C4-2B (cell line): ENCODE data around the gene MORN5.
A peak's percentile ranks its signal among the peaks of the same experiment; 100 is the strongest.

ENCODE experiments used
- H3K27ac ChIP-seq: fragments of 450-650 bp; 2 replicates; pipeline ENCODE4 v1.5.1; 2017
- ZFX ChIP-seq: fragments of 450-650 bp; IDR thresholded peaks from 2 replicates; pipeline ENCODE4 v1.6.1; 2017
- TF ChIP-seq, protein P1 (sequence below): fragments of 450-650 bp; conservative IDR thresholded peaks from 2 replicates; pipeline ENCODE4 v1.5.1; 2017; ENCODE audit warnings: mild to moderate bottlenecking

The MORN5 gene

DNA sequence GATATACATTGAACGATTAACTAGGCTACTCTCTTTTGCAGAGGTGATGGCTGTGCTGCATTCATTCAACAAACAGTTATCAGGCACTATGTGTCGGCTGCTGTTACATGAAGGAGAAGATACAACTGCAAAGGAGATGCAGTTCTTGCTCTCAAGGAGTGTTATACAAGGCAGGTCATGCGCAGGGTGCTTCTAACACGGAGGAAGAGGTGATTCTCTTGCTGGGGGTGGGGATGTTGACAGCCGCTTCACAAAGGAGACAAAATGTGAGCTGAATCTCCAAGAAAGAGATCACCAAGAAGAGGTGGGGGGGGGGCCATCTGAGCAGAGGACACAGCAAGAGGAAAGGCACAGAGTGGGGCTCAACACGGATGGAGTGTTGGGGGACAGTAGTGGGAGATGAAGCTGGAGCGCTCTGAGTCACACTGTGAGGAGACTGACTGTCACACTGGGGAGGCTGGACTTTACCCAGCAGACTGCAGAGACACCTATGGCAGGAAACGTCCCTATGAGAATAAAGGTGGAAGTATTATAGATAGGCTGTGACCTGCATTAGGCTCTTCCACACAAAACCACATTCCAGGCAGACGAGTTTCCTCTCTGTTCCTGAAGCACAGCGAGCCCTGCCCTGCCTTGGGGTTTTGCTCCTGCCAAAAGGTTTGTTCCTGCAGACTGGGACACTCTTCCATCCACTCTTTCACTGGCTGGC is 21.0 kb upstream of the MORN5 start:
- H3K27ac ChIP-seq, result no peak overlapping the region
- TF ChIP-seq, protein P1, sequence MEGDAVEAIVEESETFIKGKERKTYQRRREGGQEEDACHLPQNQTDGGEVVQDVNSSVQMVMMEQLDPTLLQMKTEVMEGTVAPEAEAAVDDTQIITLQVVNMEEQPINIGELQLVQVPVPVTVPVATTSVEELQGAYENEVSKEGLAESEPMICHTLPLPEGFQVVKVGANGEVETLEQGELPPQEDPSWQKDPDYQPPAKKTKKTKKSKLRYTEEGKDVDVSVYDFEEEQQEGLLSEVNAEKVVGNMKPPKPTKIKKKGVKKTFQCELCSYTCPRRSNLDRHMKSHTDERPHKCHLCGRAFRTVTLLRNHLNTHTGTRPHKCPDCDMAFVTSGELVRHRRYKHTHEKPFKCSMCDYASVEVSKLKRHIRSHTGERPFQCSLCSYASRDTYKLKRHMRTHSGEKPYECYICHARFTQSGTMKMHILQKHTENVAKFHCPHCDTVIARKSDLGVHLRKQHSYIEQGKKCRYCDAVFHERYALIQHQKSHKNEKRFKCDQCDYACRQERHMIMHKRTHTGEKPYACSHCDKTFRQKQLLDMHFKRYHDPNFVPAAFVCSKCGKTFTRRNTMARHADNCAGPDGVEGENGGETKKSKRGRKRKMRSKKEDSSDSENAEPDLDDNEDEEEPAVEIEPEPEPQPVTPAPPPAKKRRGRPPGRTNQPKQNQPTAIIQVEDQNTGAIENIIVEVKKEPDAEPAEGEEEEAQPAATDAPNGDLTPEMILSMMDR, result no peak
- TF ChIP-seq ZFX, result no peak

DNA sequence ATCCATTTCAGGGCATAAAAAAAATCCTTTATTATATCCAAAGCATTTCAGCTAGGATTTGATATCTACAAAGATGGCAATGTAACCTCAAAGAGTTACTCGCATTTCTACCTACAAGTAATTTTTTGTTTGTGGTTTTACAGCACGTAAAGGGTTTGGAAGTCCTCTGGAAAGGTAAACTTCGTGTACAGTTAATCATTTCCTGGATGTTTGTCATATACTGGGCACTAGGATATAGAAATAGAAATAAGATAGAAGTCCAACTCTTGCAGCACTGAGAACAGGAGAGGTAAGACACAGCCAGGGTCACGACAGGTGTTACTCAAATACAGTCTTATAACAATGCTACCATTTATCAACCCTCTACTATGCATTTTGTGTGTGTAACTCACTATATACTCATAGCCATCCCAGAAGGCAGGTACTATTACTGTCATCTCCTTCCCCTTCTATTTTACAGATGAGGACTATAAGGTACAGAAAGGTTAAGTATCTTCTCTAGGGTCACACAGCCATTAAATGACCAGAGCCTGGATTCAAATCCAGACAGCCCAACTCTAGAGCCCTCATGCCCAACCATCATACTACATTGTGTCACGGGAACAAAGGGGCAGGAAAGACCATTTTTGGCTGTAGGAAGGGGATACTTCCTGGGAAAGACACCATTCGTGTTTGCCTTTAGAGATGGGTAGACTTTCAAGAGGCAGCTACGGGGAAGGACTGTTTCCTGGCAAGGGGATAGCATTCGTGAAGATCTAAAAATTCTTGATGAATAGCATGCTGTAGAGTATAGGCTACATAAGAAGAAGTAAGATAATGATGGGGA is 19.1 kb upstream of the MORN5 start:
- H3K27ac ChIP-seq, result no peak overlapping the region
- no peak for TF ChIP-seq ZFX
- TF ChIP-seq, protein P1, result no peak

DNA sequence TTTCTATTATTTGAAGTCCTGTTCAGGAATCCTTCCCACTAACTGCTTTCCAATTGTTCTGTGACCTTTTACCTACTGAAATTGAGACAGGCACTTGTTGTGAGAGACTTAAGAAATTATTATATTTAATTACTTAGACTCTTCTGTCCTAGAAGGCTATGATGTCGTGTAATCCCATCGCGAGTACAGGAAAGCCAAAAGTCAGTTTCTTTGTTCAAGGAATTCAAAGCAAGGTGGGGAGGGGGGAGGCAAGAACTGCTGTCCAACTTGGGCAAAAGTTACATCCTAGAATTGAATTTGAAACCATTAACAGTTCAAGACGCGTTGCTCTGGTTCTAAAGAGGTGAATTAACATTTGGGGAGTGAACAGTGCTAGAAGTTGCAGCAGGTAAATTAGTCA is 18.0 kb upstream of the MORN5 start:
- no peak for TF ChIP-seq ZFX
- TF ChIP-seq, protein P1, result no peak
- no peak overlapping the region for H3K27ac ChIP-seq

DNA sequence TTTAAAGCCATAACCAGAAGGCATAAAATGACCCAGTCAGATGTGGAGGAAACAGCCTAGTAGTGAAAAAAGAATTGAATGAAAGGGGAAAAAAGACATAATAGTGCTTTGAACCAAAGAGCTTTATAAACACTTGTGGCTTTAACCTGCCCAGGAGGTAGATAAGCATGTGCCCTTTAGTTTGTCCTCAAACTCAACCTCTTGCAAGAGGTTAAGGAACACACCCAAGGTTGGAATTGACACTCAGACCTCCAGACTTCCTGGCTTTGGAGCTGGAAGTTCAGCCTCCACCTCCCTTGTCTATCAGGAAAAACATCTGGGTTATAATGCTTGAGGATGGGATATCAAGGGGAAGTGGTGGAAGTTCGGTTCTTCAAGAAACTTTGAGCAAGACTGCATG is 16.4 kb upstream of the MORN5 start:
- H3K27ac ChIP-seq, result no peak overlapping the region
- TF ChIP-seq, protein P1, result no peak
- no peak for TF ChIP-seq ZFX

DNA sequence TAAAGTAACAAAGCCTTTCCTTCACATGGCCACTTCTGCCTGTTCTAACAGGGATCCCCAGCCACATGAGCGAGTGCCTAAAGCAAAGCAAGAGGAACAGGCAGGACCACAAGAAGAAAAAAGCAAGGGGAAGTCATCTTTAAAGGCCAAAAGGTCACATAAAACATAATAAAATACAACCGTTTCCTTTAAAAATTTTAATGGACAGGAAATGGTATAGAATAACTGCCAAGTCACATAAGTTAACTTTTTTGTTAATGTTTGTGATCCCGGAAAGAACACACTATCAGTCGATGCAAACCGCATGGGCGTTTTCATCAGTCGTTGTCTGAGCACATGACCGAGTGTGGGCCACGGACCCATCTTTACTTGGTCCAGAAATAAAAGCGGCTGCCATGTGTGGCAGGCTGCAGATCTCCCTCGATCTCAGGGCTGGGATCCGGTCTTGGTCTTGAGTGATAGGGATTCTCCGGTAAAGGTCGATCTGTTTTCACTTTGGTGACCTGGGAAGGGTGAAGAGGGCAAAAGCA is 15.8 kb upstream of the MORN5 start:
- TF ChIP-seq, protein P1, result no peak
- no peak overlapping the region for H3K27ac ChIP-seq

DNA sequence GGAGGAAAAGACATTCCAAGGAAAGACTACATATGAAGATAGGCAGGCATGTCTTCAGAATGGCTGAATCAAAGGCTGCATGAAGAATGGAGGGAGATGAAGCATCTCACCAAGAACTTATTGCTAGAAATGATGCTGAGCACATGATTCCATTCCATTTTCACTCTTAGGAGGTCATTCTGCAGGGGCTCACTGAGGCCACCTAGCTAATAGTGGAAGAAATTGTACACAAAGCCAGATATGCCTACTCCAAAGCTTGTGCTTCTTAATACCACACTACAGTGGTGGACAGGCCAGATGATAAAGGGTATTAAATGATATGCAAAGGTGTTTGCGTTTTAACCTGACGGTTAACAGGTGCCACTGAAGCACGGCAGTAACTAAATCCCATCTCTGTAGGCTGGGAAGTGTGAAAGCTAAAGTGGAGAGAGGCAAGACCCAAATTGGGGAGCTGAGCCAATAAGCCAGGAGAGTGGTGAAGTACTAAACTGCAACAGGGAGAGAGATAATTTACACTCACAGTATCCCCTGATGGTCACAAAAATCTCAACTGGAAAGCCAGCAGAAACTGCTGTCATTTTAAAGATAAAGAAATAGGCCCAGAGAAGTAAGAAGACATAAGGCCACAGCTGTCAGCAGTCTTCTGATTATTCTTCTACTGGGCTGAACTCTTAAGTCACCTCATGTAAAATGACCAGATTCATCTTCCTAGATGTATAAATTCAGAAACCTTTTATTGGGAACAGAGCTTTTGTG is 14.7 kb upstream of the MORN5 start:
- TF ChIP-seq ZFX, result no peak
- TF ChIP-seq, protein P1, result peak; percentile 48
- no peak overlapping the region for H3K27ac ChIP-seq

DNA sequence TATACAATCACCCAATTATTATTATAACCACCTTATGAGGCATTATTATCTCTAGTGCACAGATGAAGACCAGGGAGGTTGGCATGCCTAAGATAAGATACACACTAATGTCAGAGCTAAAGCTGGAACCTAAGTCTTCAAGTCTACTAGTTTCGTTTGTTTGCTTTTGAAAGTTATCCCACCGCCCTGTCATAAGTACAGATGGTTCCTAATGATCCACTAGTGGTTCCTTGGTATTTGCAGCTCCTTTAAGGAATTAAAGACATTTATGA is 14.2 kb upstream of the MORN5 start:
- H3K27ac ChIP-seq, result no peak overlapping the region
- no peak for TF ChIP-seq ZFX
- TF ChIP-seq, protein P1, result no peak
